HCT116 (cell line): ENCODE data around the gene TSEN34. TPM values are rescaled to one million over a fixed set of nuclear protein-coding genes. Genes with fewer than 3 reads are reported as not detected.

Experiments
- ATAC-seq: fragments of 200-7000 bp; cut with Tn5 transposase; 2 replicates; pipeline ENCODE4 v1.9.1; 2020; ENCODE audit warnings: mild to moderate bottlenecking, moderate library complexity
- BruUV-seq: library from RNA; stranded (reverse); fragments of 400-500 nt; replicated peaks from 2 replicates; lab custom pipeline; 2021; lab: Mats Ljungman, UMichigan
- CTCF ChIA-PET: fragments of 300-600 bp; sonication (Branson Sonifier 250); formaldehyde crosslinking; loops from one replicate; lab custom pipeline; 2021; ENCODE audit warnings: antibody characterized with exemption; lab: Charles Lee
- POLR2A ChIA-PET: fragments of 300-600, 350-600 bp; sonication (Branson Sonifier 250); formaldehyde crosslinking; loops from one replicate; lab custom pipeline; 2021; ENCODE audit warnings: antibody characterized with exemption; lab: Charles Lee
- RAD21 ChIA-PET, 2 experiments: fragments of 300-600 bp; sonication (Branson Sonifier 250); formaldehyde crosslinking; loops; one replicate each; lab custom pipeline; 2023; ENCODE audit warnings: low total read pairs in 2 of 2; ENCODE audit not compliant: uncharacterized antibody in 2 of 2, unreplicated experiment in 2 of 2, low non-redundant PET in 1 of 2; lab: Charles Lee
- DNase-seq: peaks from one replicate; pipeline ENCODE4 v3.0.0-alpha.2; 2010; ENCODE audit warnings: low read depth, low spot score
- H2AFZ ChIP-seq: fragments of 200-600 bp; shearing (Covaris generic), sonication (generic); 2 replicates; pipeline ENCODE4 v1.6.1; 2017; ENCODE audit warnings: low read depth, mixed run types, mixed read lengths, antibody characterized with exemption, low read length; ENCODE audit not compliant: poor library complexity, severe bottlenecking
- H3K27ac ChIP-seq: 2 replicates; pipeline ENCODE4 v1.5.1; 2012; ENCODE audit warnings: low read depth, low read length
- H3K27me3 ChIP-seq: fragments of 200-600 bp; sonication (generic); 2 replicates; pipeline ENCODE4 v1.6.1; 2016; ENCODE audit warnings: mixed run types, low read length, mixed read lengths; ENCODE audit not compliant: insufficient read depth
- H3K36me3 ChIP-seq, 2 experiments: fragments of 200-500 bp in 1 of 2; fragments of 200-600 bp in 1 of 2; sonication (Bioruptor generic) in 1 of 2; sonication (generic) in 1 of 2; 2 replicates each; pipeline versions ENCODE4 v1.5.1 to v1.6.1; 2014 to 2016; ENCODE audit warnings: low read length in 2 of 2, inconsistent platforms in 1 of 2, mixed read lengths in 1 of 2, mixed run types in 1 of 2; ENCODE audit not compliant: insufficient read depth in 2 of 2, control insufficient read depth in 1 of 2
- H3K4me1 ChIP-seq, 2 experiments: fragments of 200-600 bp in 1 of 2; sonication (generic) in 1 of 2; 2 replicates each; pipeline versions ENCODE4 v1.5.1 to v1.6.1; 2012 to 2017; ENCODE audit warnings: low read length in 2 of 2, inconsistent platforms in 1 of 2, mild to moderate bottlenecking in 1 of 2, mixed read lengths in 1 of 2, mixed run types in 1 of 2, moderate library complexity in 1 of 2; ENCODE audit not compliant: insufficient read depth in 2 of 2, control insufficient read depth in 1 of 2
- H3K4me2 ChIP-seq: fragments of 200-600 bp; sonication (generic); 2 replicates; pipeline ENCODE4 v1.6.1; 2017; ENCODE audit warnings: mixed run types, low read length, mixed read lengths
- H3K4me3 ChIP-seq, 2 experiments: fragments of 200-600 bp in 1 of 2; sonication (generic) in 1 of 2; replicated peaks in 1 of 2; 2 replicates each; pipeline ENCODE4 v1.5.1; 2011 to 2016; ENCODE audit warnings: low read length in 2 of 2, control low read depth in 1 of 2, low read depth in 1 of 2, mild to moderate bottlenecking in 1 of 2, mixed read lengths in 1 of 2, mixed run types in 1 of 2
- H3K79me2 ChIP-seq: fragments of 200-600 bp; sonication (generic); 2 replicates; pipeline ENCODE4 v1.6.1; 2017; ENCODE audit warnings: mild to moderate bottlenecking, mixed run types, low read length, moderate library complexity, mixed read lengths; ENCODE audit not compliant: insufficient read depth
- H3K9ac ChIP-seq: fragments of 200-600 bp; sonication (generic); 2 replicates; pipeline ENCODE4 v1.6.1; 2016; ENCODE audit warnings: low read length, mixed read lengths
- H3K9me2 ChIP-seq: fragments of 200-600 bp; sonication (generic), shearing (Covaris generic); 2 replicates; pipeline ENCODE4 v1.6.1; 2017; ENCODE audit warnings: mixed run types, mild to moderate bottlenecking, moderate library complexity; ENCODE audit not compliant: insufficient read depth
- H3K9me3 ChIP-seq, 2 experiments: fragments of 200-500 bp in 1 of 2; fragments of 200-600 bp in 1 of 2; sonication (Bioruptor generic) in 1 of 2; sonication (generic) in 1 of 2; 2 replicates each; pipeline ENCODE4 v1.6.1; 2014 to 2017; ENCODE audit warnings: low read length in 2 of 2, mixed read lengths in 2 of 2, inconsistent platforms in 1 of 2, low read depth in 1 of 2, mild to moderate bottlenecking in 1 of 2, mixed run types in 1 of 2, moderate library complexity in 1 of 2; ENCODE audit not compliant: control insufficient read depth in 1 of 2, insufficient read depth in 1 of 2
- H4K20me1 ChIP-seq: fragments of 200-600 bp; sonication (generic), shearing (Covaris generic); 2 replicates; pipeline ENCODE4 v1.6.1; 2017; ENCODE audit warnings: mixed run types, mild to moderate bottlenecking, moderate library complexity; ENCODE audit not compliant: insufficient read depth
- CBX3 ChIP-seq: IDR thresholded peaks from 2 replicates; pipeline ENCODE4 v1.6.1; 2012; ENCODE audit warnings: low read depth
- CEBPB ChIP-seq: IDR thresholded peaks from 2 replicates; pipeline ENCODE4 v1.6.1; 2012; ENCODE audit warnings: low read depth
- CTCF ChIP-seq, 3 experiments: fragments of 200-600 bp in 1 of 3; sonication (generic) in 1 of 3; IDR thresholded peaks in 2 of 3; conservative IDR thresholded peaks in 1 of 3; 2 replicates each; pipeline ENCODE4 v1.5.1; 2012 to 2017; ENCODE audit warnings: low read depth in 2 of 3, low read length in 2 of 3, antibody characterized with exemption in 1 of 3, borderline replicate concordance in 1 of 3, control low read depth in 1 of 3, mild to moderate bottlenecking in 1 of 3, mixed read lengths in 1 of 3, mixed run types in 1 of 3, moderate library complexity in 1 of 3; ENCODE audit not compliant: insufficient read depth in 1 of 3
- EGR1 ChIP-seq: IDR thresholded peaks from 2 replicates; pipeline ENCODE4 v1.6.1; 2012; ENCODE audit warnings: low read depth
- ELF1 ChIP-seq: IDR thresholded peaks from 2 replicates; pipeline ENCODE4 v1.6.1; 2012; ENCODE audit warnings: low read depth, borderline replicate concordance
- EZH2 ChIP-seq: fragments of 200-600 bp; sonication (generic); IDR thresholded peaks from 2 replicates; pipeline ENCODE4 v1.6.1; 2017; ENCODE audit warnings: antibody characterized with exemption, mixed run types
- EZH2phosphoT487 ChIP-seq: fragments of 200-600 bp; IDR thresholded peaks from 2 replicates; pipeline ENCODE4 v1.6.1; 2018; ENCODE audit warnings: antibody characterized with exemption, borderline replicate concordance
- JUND ChIP-seq: IDR thresholded peaks from 2 replicates; pipeline ENCODE4 v1.6.1; 2012
- POLR2A ChIP-seq: IDR thresholded peaks from 2 replicates; pipeline ENCODE4 v1.7.0; 2011; ENCODE audit warnings: borderline replicate concordance; ENCODE audit not compliant: insufficient read depth, insufficient read length; ENCODE audit errors: extremely low read depth
- RAD21 ChIP-seq: IDR thresholded peaks from 2 replicates; pipeline ENCODE4 v1.6.1; 2012; ENCODE audit warnings: low read depth, mild to moderate bottlenecking
- SP1 ChIP-seq: IDR thresholded peaks from 2 replicates; pipeline ENCODE4 v1.6.1; 2012; ENCODE audit warnings: low read depth
- TCF7L2 ChIP-seq: IDR thresholded peaks from 2 replicates; pipeline ENCODE4 v1.7.0; 2011; ENCODE audit warnings: borderline replicate concordance, inconsistent platforms; ENCODE audit not compliant: insufficient read depth, insufficient read length; ENCODE audit errors: extremely low read depth
- YY1 ChIP-seq: IDR thresholded peaks from 2 replicates; pipeline ENCODE4 v1.6.1; 2011; ENCODE audit warnings: low read length, low read depth, moderate library complexity, mild to moderate bottlenecking; ENCODE audit not compliant: insufficient replicate concordance; ENCODE audit errors: extremely low read depth
- ZBTB33 ChIP-seq: IDR thresholded peaks from 2 replicates; pipeline ENCODE4 v1.6.1; 2011; ENCODE audit warnings: mild to moderate bottlenecking, low read length, moderate library complexity; ENCODE audit not compliant: insufficient replicate concordance; ENCODE audit errors: extremely low read depth
- ZNF274 ChIP-seq: fragments of 200-500 bp; sonication (Bioruptor generic); IDR thresholded peaks from 2 replicates; pipeline ENCODE4 v1.6.1; 2014; ENCODE audit warnings: mild to moderate bottlenecking, low read depth, low read length, inconsistent platforms
- intact Hi-C: fragments of 100-400 bp; cut with micrococcal nuclease; formaldehyde crosslinking; loops from 2 replicates; pipeline ENCODE4 v1.10.0; 2022
- total RNA-seq: library from RNA; stranded (reverse); gene quantifications from one replicate; pipeline ENCODE4 v1.2.1, GENCODE V29; 2021; ENCODE audit not compliant: unreplicated experiment
- TF ChIP-seq, protein P1 (sequence below): IDR thresholded peaks from 2 replicates; pipeline ENCODE4 v1.6.1; 2012; ENCODE audit warnings: low read depth
- TF ChIP-seq, protein P2 (sequence below): IDR thresholded peaks from 2 replicates; pipeline ENCODE4 v1.6.1; 2012
- TF ChIP-seq, protein P3 (sequence below): IDR thresholded peaks from 2 replicates; pipeline ENCODE4 v1.6.1; 2012

The TSEN34 gene
- total RNA-seq, 1 experiment from 2014 or later: 99.9 TPM

DNA sequence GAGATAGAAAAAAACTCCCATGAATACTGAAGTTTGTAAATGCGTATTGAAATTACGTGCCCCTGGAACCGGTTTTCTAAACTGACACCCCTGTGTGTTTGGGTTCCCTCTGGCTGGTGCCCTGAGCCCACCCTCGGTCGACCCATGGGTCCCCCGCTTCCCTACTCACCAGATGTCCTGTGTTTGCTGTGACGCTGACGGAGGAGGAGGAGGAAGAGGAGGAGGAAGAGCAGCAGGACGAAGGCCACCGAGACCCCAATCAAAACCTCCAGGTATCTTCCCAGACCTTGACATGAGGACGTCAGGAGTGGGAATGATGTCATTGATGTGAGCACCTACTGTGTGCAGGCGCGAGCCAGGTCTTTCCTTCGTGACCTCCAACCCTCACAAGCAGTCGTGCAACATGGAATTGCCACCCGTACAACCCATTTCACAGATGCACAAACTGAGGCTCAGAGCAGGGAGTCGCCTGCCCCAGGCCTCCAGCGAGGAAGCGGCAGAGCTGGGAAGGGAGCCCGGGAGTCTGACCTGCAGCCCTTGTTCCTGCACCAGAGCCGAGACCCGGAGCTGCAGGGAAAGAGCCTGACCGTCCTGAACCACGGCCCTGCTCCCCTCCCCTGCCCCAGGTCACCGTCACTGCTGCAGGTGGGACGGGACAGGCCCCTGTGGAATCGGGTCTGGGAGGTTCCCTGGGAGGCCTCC, 28.0 kb downstream of the TSEN34 start:
- Histone ChIP-seq H3K9ac (no peak overlapping the region), H3K4me2 (no peak overlapping the region), H3K9me2 (no peaks in the 10 kb centered on the region), H3K4me1 (no peaks in the 10 kb centered on the region), H2AFZ (no peak overlapping the region), H3K9me3 (no peaks in the 10 kb centered on the region), H4K20me1 (no peaks in the 10 kb centered on the region), H3K27ac (no peak overlapping the region), H3K4me3 (no peak overlapping the region), H3K36me3 (no peaks in the 10 kb centered on the region), H3K27me3 (no peaks in the 10 kb centered on the region), H3K79me2 (no peaks in the 10 kb centered on the region)
- intact Hi-C loops: no loop called here
- TF ChIP-seq JUND (no peak), RAD21 (no peak), ELF1 (no peak), EZH2 (no peak), TCF7L2 (no peak), YY1 (no peak), ZBTB33 (no peak), SP1 (no peak), EGR1 (no peak), CEBPB (no peak), ZNF274 (no peak), CTCF (IDR thresholded peaks at IDR 0.05 in 2 of 3, conservative IDR thresholded peaks at IDR 0.05 in 1 of 3; ENCODE audit: borderline replicate concordance in 1 of 3, insufficient read depth in 1 of 3, low read depth in 2 of 3, low read length in 2 of 3) (no peak), EZH2phosphoT487 (no peak), CBX3 (no peak), POLR2A (no peak)
- TF ChIP-seq, protein P1, sequence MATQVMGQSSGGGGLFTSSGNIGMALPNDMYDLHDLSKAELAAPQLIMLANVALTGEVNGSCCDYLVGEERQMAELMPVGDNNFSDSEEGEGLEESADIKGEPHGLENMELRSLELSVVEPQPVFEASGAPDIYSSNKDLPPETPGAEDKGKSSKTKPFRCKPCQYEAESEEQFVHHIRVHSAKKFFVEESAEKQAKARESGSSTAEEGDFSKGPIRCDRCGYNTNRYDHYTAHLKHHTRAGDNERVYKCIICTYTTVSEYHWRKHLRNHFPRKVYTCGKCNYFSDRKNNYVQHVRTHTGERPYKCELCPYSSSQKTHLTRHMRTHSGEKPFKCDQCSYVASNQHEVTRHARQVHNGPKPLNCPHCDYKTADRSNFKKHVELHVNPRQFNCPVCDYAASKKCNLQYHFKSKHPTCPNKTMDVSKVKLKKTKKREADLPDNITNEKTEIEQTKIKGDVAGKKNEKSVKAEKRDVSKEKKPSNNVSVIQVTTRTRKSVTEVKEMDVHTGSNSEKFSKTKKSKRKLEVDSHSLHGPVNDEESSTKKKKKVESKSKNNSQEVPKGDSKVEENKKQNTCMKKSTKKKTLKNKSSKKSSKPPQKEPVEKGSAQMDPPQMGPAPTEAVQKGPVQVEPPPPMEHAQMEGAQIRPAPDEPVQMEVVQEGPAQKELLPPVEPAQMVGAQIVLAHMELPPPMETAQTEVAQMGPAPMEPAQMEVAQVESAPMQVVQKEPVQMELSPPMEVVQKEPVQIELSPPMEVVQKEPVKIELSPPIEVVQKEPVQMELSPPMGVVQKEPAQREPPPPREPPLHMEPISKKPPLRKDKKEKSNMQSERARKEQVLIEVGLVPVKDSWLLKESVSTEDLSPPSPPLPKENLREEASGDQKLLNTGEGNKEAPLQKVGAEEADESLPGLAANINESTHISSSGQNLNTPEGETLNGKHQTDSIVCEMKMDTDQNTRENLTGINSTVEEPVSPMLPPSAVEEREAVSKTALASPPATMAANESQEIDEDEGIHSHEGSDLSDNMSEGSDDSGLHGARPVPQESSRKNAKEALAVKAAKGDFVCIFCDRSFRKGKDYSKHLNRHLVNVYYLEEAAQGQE: no peak
- TF ChIP-seq, protein P2, sequence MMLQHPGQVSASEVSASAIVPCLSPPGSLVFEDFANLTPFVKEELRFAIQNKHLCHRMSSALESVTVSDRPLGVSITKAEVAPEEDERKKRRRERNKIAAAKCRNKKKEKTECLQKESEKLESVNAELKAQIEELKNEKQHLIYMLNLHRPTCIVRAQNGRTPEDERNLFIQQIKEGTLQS: no peak
- TF ChIP-seq, protein P3, sequence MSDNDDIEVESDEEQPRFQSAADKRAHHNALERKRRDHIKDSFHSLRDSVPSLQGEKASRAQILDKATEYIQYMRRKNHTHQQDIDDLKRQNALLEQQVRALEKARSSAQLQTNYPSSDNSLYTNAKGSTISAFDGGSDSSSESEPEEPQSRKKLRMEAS: no peak
- POLR2A ChIA-PET: no interaction called here
- DNase-seq (no peak), ATAC-seq (no peak)
- BruUV-seq: no TSS peak
- RAD21 ChIA-PET: no interaction called here
- CTCF ChIA-PET: no interaction called here
